ENCODE results near the gene AFAP1L1.

DNA sequence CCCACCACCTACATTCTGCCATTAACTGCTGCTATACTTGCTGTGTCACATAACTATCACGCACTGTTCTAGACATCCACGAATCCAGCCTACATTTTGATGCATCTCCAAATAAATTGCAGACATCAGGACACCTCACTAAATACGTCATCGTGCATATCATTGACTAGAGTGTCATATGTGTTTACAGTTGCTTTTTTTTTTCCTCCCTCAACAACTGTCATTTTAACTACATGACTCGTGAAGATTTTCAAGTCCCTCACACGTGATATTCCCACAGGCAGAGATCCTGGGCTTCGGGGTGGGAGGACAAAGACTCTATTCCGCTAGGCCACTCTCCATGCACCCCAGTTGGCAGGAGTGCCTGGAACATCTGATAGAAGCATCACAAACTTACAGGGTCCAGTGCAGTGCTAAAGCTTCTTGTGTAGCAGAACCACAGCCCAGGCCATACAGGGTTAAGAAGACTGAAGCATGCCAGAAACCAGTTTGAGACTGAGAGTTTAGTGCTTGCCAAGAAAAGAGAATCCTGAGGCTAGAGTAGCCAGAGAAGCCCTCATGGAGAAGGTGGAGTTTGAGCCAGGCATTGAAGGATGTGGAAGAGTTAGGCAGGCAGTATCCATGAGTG lies 87.3 kb downstream of the AFAP1L1 start:
- TF ChIP-seq, protein P1, sequence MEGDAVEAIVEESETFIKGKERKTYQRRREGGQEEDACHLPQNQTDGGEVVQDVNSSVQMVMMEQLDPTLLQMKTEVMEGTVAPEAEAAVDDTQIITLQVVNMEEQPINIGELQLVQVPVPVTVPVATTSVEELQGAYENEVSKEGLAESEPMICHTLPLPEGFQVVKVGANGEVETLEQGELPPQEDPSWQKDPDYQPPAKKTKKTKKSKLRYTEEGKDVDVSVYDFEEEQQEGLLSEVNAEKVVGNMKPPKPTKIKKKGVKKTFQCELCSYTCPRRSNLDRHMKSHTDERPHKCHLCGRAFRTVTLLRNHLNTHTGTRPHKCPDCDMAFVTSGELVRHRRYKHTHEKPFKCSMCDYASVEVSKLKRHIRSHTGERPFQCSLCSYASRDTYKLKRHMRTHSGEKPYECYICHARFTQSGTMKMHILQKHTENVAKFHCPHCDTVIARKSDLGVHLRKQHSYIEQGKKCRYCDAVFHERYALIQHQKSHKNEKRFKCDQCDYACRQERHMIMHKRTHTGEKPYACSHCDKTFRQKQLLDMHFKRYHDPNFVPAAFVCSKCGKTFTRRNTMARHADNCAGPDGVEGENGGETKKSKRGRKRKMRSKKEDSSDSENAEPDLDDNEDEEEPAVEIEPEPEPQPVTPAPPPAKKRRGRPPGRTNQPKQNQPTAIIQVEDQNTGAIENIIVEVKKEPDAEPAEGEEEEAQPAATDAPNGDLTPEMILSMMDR (IDR thresholded peaks at IDR 0.05) = no peak
- TF ChIP-seq POLR2AphosphoS5 (IDR thresholded peaks at IDR 0.05) = no peak
